NCI-H2196 treated with DMSO at 0.1 percent for 48 hours (cell line): ENCODE measurements around the gene RLN1.
"Not testable (repeated sequence)": the region's sequence is repeated elsewhere in the genome, so short reads cannot be mapped to it uniquely, and the experiment has no call there.

ENCODE experiments used
- DNase-seq: peaks from one replicate; lab custom pipeline; 2025; ENCODE audit not compliant: unreplicated experiment; lab: John Stamatoyannopoulos, UW

RLN1 gene

DNA sequence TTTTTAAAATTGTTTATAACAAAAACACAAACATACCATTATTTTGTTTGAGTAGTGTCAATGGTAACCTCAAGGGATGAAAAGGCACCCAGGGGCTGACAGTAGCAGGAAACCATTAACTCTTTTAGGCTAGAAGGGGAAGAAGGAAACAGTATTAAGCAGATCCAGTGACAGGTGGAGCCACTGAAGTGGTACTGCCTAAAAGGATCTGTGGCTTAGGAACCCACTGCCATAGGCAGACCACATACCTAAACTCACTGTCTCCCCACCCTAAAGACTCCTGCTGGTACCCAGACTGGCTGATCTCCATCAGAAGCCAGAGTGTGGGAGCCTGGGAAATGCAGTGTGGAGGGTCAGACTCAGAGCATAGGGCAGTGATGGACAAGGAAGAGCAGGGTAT, 13.5 kb downstream of the RLN1 start:
- DNase-seq, result no peak

DNA sequence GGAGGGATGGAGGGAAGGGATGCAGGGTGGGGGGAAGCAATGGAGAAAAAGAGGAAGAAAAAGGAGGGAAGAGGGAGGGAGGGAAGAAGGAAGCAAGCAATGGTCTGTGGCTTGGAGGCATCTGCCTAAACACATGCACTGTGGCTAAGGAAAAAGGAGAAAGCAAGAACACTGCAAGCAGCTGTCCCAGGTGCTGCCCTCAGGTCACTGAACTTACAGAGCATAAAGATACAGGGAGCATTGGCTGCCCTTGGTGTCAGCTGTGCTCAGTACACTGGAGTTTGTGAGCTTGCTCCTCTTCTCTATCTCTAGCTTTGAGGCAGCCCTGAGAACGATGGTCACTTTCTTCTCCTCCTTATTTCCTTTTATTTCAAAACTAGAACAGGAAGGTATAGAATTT, 18.1 kb downstream of the RLN1 start:
- DNase-seq, result not testable (repeated sequence)

DNA sequence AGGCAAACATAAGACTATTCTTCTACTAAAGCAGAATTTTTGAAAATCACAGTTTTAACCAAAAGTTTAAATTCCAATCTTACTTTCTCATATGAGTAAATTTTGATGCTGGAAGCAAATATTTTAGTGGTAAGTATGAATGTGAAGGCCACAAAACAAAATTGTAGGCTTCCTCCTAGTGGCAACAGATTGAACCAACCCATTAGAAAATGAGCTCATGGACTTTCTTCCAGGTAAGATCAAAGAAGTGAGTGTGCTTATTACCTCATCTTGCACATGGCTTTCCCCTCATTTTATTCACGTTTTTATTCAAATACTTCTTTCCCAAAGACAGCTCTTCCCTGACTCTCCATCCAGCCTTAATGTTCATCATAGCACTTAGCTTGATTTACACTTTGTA, 18.6 kb downstream of the RLN1 start:
- DNase-seq, result no peak

DNA sequence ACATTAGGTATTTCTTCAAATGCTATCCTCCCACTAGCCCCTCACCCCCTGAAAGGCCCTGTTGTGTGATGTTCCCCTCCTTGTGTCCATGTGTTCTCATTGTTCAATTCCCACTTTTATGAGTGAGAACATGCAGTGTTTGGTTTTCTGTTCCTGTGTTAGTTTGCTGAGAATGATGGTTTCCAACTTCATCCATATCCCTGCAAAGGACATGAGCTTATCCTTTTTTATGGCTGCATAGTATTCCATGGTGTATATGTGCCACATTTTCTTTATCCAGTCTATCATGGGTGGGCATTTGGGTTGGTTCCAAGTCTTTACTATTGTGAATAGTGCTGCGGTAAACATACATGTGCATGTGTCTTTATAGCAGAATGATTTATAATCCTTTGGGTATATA, 23.3 kb downstream of the RLN1 start:
- not testable (repeated sequence) for DNase-seq

DNA sequence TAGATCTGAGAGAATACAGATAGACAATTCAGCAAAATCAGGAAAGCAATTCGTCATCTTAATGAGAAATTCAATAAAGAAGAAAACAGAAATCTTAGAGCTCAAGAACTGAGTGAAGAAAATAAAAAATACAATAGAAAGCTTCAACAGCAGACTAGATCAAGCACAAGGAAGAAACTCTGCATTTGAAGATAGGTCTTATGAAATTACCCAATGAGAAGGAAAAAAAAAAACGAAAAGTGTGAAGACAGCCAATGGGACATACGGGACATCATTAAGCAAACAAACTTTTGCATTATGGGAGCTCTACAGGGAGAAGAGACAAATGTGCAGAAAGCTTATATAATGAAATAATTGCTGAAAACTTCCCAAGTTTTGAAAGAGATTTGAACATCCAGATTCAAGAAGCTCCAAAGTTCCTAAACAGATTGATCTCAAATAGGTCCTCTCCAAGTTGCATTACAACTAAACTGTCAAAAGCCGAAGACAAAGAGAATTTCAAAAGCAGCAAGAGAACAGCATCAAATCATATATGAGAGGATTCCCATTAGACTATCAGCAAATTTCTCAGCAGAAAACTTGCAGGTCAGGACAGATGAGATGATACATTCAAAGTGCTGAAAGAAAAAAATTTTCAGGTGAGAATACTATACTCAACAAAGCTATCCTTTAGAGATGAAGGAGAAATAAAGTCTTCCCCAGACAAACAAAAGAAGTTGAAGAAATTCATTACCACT, 24.3 kb downstream of the RLN1 start:
- DNase-seq, result no peak

GRCh38 chr9:5310851-5311250, 28.8 kb downstream of the RLN1 start:
- no peak for DNase-seq

DNA sequence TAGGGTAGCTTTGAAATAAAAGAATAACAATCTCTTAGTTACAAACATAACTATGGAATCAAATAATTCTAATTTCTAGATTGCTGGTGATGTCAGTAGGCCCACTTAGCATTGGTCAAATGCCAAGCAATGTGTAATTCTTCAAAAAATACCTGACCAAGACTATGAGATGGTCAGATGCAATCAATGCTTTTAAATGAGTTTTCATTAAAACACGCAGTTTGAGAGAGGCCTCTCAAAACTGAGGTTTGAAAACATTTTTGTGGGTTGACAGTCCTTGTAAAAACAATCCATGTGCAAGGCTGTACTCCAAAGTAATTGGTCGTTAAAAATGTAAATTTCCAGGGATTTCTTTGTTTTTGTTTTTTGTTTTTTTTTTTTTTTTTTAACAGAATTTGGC, 33.9 kb downstream of the RLN1 start:
- DNase-seq, result no peak

DNA sequence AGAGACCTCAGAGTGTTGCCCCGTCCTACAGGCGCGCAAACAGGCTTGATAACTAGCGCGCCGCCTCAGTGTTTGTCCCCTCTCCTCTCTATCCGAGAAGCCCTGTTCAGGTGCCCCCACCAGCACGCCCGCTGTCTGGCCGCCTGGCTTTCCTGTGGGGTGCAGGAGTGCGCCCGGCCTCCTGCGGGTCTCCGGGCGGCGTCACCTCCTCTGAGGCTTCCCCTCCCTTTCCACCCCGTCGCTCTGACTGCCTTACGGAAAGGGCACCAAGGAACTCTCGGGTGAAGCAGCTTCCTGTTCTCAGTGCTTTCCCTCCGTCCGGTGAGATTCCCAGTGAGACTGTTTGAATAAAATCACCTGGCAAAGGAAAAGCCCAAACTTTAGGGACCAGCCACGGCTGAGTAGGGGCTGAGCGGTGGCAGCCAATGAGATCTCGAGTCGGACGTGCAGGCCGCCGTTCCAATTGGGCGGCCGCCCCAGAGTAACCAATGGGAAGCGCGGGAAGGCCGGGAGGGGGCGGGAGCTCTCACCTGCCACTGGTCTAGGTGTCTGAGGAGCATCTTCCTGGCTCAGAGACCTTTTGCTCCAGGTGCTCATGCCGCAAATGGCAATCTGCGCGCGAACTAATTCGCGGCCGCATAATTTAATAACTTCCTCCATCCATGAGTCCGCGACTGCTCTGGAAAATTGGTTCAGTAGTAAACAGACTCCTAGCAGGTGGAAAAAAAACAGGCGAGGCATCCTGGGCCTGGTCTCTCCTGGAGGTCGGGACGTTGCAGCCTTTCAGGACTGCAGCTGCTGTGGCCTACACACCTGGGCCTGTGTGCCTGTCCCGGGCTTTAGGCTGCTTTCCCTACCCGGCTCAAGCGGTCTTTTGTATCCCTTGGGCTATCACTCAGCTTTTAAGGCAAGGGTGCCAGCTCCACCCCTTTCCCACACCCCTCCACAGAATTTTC, 35.6 kb downstream of the RLN1 start, which contains the start of gene RLN2:
TSS of gene RLN2 (minus strand) at position 877 of the 956 bp plus-strand sequence. CDS start at position 741, 136 bp downstream.
- not testable (repeated sequence) for DNase-seq

DNA sequence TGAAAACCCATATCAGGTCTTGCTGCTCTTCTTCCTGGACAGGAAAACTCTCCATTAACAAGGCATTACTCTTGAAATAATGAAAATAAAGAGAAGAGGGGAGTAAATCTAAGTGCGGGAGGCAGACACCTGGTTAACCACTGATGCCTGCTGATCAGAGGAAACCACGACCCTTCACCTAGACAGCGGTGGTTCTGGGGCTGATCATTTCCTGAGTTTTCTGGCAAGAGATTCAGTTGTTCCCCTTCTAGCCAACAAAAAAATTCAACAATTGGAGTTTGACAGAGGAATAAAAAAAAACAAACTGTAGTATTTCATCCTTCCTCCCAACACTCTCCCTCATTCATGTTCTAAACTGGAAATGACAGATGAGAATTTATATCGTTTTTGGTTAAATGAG, 38.1 kb downstream of the RLN1 start:
- no peak for DNase-seq

GRCh38 chr9:5292141-5292540, 47.5 kb downstream of the RLN1 start:
- DNase-seq, result no peak

DNA sequence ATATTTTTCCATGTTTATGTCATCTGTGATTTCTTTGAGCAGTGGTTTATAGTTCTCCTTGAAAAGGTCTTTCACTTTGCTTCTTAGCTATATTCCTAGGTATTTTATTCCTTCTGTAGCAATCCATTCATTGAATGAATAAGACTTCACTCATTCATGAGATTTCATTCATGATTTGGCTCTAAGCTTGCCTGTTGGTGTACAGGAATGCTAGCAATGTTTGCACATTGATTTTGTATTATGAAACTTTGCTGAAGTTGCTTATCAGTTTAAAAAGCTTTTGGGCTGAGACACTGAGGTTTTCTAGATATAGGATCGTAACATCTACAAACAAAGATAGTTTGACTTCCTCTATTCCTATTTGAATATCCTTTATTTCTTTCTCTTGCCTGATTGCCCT, 51.1 kb downstream of the RLN1 start:
- DNase-seq, result no peak

- DNase-seq, result no peak
Measured at GRCh38 chr9:5286262-5286661, 53.4 kb downstream of the RLN1 start.
